Lower leg skin (tissue), 4 donors: ENCODE measurements around the gene AP5B1. TPM values are rescaled to one million over a fixed set of nuclear protein-coding genes. Genes with fewer than 3 reads are reported as not detected.

ENCODE experiments used
- DNase-seq, 2 donors: peaks; one replicate each; pipeline ENCODE4 v3.0.0-alpha.2; 2019; ENCODE audit warnings: low spot score in 2 of 2
- H3K4me3 ChIP-seq: fragments of 200-600 bp; sonication (generic); 2 replicates; pipeline ENCODE4 v1.5.1; 2017; ENCODE audit warnings: mild to moderate bottlenecking, low read depth; ENCODE audit not compliant: poor library complexity, severe bottlenecking
- CTCF ChIP-seq, 3 donors: fragments of 450-650 bp; IDR thresholded peaks; one replicate each; pipeline ENCODE4 v1.5.1; 2016; ENCODE audit warnings: antibody characterized with exemption in 3 of 3, mild to moderate bottlenecking in 3 of 3, moderate library complexity in 2 of 3
- POLR2A ChIP-seq, 2 donors: fragments of 450-650 bp; IDR thresholded peaks; one replicate each; pipeline ENCODE4 v1.6.1; 2016 to 2017; ENCODE audit warnings: antibody characterized with exemption in 2 of 2, mild to moderate bottlenecking in 1 of 2, moderate library complexity in 1 of 2
- WGBS, 2 donors: methylation state at CpG; one replicate each; pipeline ENCODE4 v1.1.5; 2018; 5-methylcytosine and 5-hydroxymethylcytosine counted together
- intact Hi-C: fragments of 100-400 bp; cut with DNase I; formaldehyde crosslinking; loops from one replicate; pipeline ENCODE4 v1.15.0; 2023; ENCODE audit warnings: low total_unique reads
- total RNA-seq, 4 donors: library from RNA; depleted of rRNA; stranded (reverse); fragments of >200 nt; gene quantifications; one replicate each; pipeline ENCODE4 v1.1.0, GENCODE V29; 2016

AP5B1 gene
- total RNA-seq, 4 donors from 2014 or later, result 32.2 to 44.3 (median 39.7) TPM

GRCh38 chr11:65796726-65797601 lies 16.2 kb upstream of the AP5B1 start:
- WGBS, 2 donors, result 73 to 87% methylated on average over 15 of the region's 15 CpGs

GRCh38 chr11:65794570-65795510 lies 14.1 kb upstream of the AP5B1 start:
- intact Hi-C loops, result no loop called here
- H3K4me3 ChIP-seq, result no peak overlapping the region
- WGBS, 2 donors, result 89 to 92% methylated on average over 37 to 41 of the region's 42 CpGs
- TF ChIP-seq POLR2A (IDR thresholded peaks at IDR 0.05) (no peak), CTCF (IDR thresholded peaks at IDR 0.05) (no peak)
- no peak for DNase-seq

More at GRCh38 chr11:65796726-65797601, 16.2 kb upstream of the AP5B1 start:
- TF ChIP-seq CTCF (IDR thresholded peaks at IDR 0.05), result no peak
- no peak for TF ChIP-seq POLR2A (IDR thresholded peaks at IDR 0.05)
- H3K4me3 ChIP-seq, result no peak overlapping the region
- intact Hi-C loops, result no loop called here
- no peak for DNase-seq

- H3K4me3 ChIP-seq, result no peak overlapping the region
- intact Hi-C loops, result no loop called here
- DNase-seq, result no peak
- TF ChIP-seq CTCF (IDR thresholded peaks at IDR 0.05) (no peak), POLR2A (IDR thresholded peaks at IDR 0.05) (no peak)
- 76 to 79% methylated on average over 20 to 29 of the region's 29 CpGs for WGBS, 2 donors
These were observed 13.0 kb upstream of the AP5B1 start for GRCh38 chr11:65793625-65794400.

- no peak overlapping the region for H3K4me3 ChIP-seq
- peak; percentile 67 to 93 for DNase-seq
- 25 to 48% methylated on average over 9 to 12 of the region's 16 CpGs for WGBS, 2 donors
- intact Hi-C loops, result no loop called here
- TF ChIP-seq POLR2A (IDR thresholded peaks at IDR 0.05), result no peak
- TF ChIP-seq CTCF (IDR thresholded peaks at IDR 0.05), result no peak
These were observed 12.4 kb upstream of the AP5B1 start for GRCh38 chr11:65793144-65793581.

- TF ChIP-seq POLR2A (IDR thresholded peaks at IDR 0.05) (no peak), CTCF (IDR thresholded peaks at IDR 0.05) (no peak)
- 51 to 54% methylated on average over 16 of the region's 16 CpGs for WGBS, 2 donors
- no peak overlapping the region for H3K4me3 ChIP-seq
- intact Hi-C loops, result no loop called here
- DNase-seq, result no peak
These were observed 11.7 kb upstream of the AP5B1 start for GRCh38 chr11:65792456-65792855.
